T-helper 17 cell (primary cell): ENCODE data around the gene PRX. TPM values are rescaled to one million over a fixed set of nuclear protein-coding genes. Genes with fewer than 3 reads are reported as not detected.
A peak's percentile ranks its signal among the peaks of the same experiment; 100 is the strongest.

ENCODE experiments used
- ATAC-seq: fragments of 150-1000 bp; cut with Tn5 transposase; 2 replicates; pipeline ENCODE4 v1.10.0; 2021; ENCODE audit warnings: mild to moderate bottlenecking, moderate library complexity
- DNase-seq, 3 donors: peaks; one replicate each; pipeline versions ENCODE4 v3.0.0 to v3.0.0-alpha.2; 2020 to 2021
- H3K9me3 ChIP-seq: one replicate; pipeline ENCODE4 v1.7.0; 2013; ENCODE audit warnings: low read length, mild to moderate bottlenecking; ENCODE audit not compliant: control insufficient read depth, poor library complexity, severe bottlenecking
- H3K27ac Mint-ChIP-seq: one replicate; pipeline ENCODE4 v1.8.0; 2022; ENCODE audit warnings: mild to moderate bottlenecking, moderate library complexity, mixed read lengths
- H3K27me3 Mint-ChIP-seq: one replicate; pipeline ENCODE4 v1.8.0; 2022; ENCODE audit warnings: mixed read lengths
- H3K36me3 Mint-ChIP-seq: one replicate; pipeline ENCODE4 v1.8.0; 2022; ENCODE audit warnings: low read depth, mixed read lengths
- H3K4me1 Mint-ChIP-seq: one replicate; pipeline ENCODE4 v1.8.0; 2022; ENCODE audit warnings: mild to moderate bottlenecking, mixed read lengths
- H3K4me3 Mint-ChIP-seq: one replicate; pipeline ENCODE4 v1.8.0; 2022; ENCODE audit warnings: mild to moderate bottlenecking, moderate library complexity, mixed read lengths
- total RNA-seq, 4 donors: library from RNA in 2 of 4; stranded (reverse) in 2 of 4; gene quantifications; one replicate each; pipeline ENCODE4 v1.2.3 and lab custom pipeline; 2022 to 2026

Gene PRX
- total RNA-seq, 2 donors from 2014 or later = 1.5 to 1.7 TPM

GRCh38 chr19:40398417-40399131 lies 14.6 kb downstream of the PRX start:
- DNase-seq (peak; percentile 30 to 57 (median 46)), ATAC-seq (peak; percentile 75)
- Mint-ChIP-seq H3K27me3 (peaks cover 4% of the 10 kb centered on the region), H3K27ac (no peak overlapping the region), H3K4me1 (peaks cover 19% of the 10 kb centered on the region), H3K4me3 (no peak overlapping the region), H3K36me3 (peaks cover 4% of the 10 kb centered on the region)
- no peaks in the 10 kb centered on the region for H3K9me3 ChIP-seq

- no peak for DNase-seq
- no peak overlapping the region for H3K27ac Mint-ChIP-seq
- peaks cover 14% of the 10 kb centered on the region for H3K4me1 Mint-ChIP-seq
- no peaks in the 10 kb centered on the region for H3K9me3 ChIP-seq
- no peak overlapping the region for H3K4me3 Mint-ChIP-seq
- peaks cover 4% of the 10 kb centered on the region for H3K27me3 Mint-ChIP-seq
- ATAC-seq = no peak
- peaks cover 4% of the 10 kb centered on the region for H3K36me3 Mint-ChIP-seq
These were observed 15.6 kb downstream of the PRX start for GRCh38 chr19:40397568-40397906.

GRCh38 chr19:40396886-40397567 lies 16.2 kb downstream of the PRX start:
- no peaks in the 10 kb centered on the region for H3K9me3 ChIP-seq
- ATAC-seq = no peak
- H3K4me1 Mint-ChIP-seq = peaks cover 14% of the 10 kb centered on the region
- no peak for DNase-seq
- peaks cover 4% of the 10 kb centered on the region for H3K36me3 Mint-ChIP-seq
- no peak overlapping the region for H3K27ac Mint-ChIP-seq
- H3K4me3 Mint-ChIP-seq = no peak overlapping the region
- H3K27me3 Mint-ChIP-seq = peaks cover 4% of the 10 kb centered on the region

- Mint-ChIP-seq H3K4me1 (peaks cover 14% of the 10 kb centered on the region), H3K27me3 (peaks cover 4% of the 10 kb centered on the region), H3K4me3 (no peak overlapping the region), H3K27ac (no peak overlapping the region), H3K36me3 (peaks cover 4% of the 10 kb centered on the region)
- DNase-seq = no peak
- no peaks in the 10 kb centered on the region for H3K9me3 ChIP-seq
- ATAC-seq = no peak
These were observed 17.2 kb downstream of the PRX start for GRCh38 chr19:40395956-40396355.

GRCh38 chr19:40394816-40395210 lies 18.4 kb downstream of the PRX start:
- DNase-seq = no peak
- no peaks in the 10 kb centered on the region for H3K9me3 ChIP-seq
- H3K27me3 Mint-ChIP-seq = no peaks in the 10 kb centered on the region
- no peak overlapping the region for H3K27ac Mint-ChIP-seq
- no peak overlapping the region for H3K4me3 Mint-ChIP-seq
- peaks cover 10% of the 10 kb centered on the region for H3K4me1 Mint-ChIP-seq
- H3K36me3 Mint-ChIP-seq = no peaks in the 10 kb centered on the region
- ATAC-seq = no peak

GRCh38 chr19:40393894-40394815 lies 19.0 kb downstream of the PRX start:
- ATAC-seq (no peak), DNase-seq (no peak)
- H3K27me3 Mint-ChIP-seq = no peaks in the 10 kb centered on the region
- H3K4me1 Mint-ChIP-seq = peaks cover 3% of the 10 kb centered on the region
- no peak overlapping the region for H3K27ac Mint-ChIP-seq
- no peak overlapping the region for H3K4me3 Mint-ChIP-seq
- H3K36me3 Mint-ChIP-seq = no peaks in the 10 kb centered on the region
- no peaks in the 10 kb centered on the region for H3K9me3 ChIP-seq

GRCh38 chr19:40392894-40393517 lies 20.2 kb downstream of the PRX start:
- ATAC-seq = no peak
- Mint-ChIP-seq H3K27ac (peak overlapping the region; percentile 16), H3K4me3 (no peak overlapping the region)

GRCh38 chr19:40392123-40392522 lies 21.1 kb downstream of the PRX start:
- ATAC-seq = no peak
- Mint-ChIP-seq H3K4me1 (no peaks in the 10 kb centered on the region), H3K4me3 (no peak overlapping the region), H3K36me3 (no peaks in the 10 kb centered on the region), H3K27me3 (no peaks in the 10 kb centered on the region), H3K27ac (no peak overlapping the region)
- no peak for DNase-seq
- no peaks in the 10 kb centered on the region for H3K9me3 ChIP-seq

More at GRCh38 chr19:40392894-40393517, 20.2 kb downstream of the PRX start:
- Mint-ChIP-seq H3K36me3 (no peaks in the 10 kb centered on the region), H3K4me1 (no peaks in the 10 kb centered on the region), H3K27me3 (no peaks in the 10 kb centered on the region)
- no peak for DNase-seq
- no peaks in the 10 kb centered on the region for H3K9me3 ChIP-seq

- H3K4me3 Mint-ChIP-seq = no peak within 1 kb of the TSS
- H3K4me1 Mint-ChIP-seq = peaks cover 1% of the 10 kb centered on the region
- no peak for ATAC-seq
These were observed 23.0 kb downstream of the PRX start, which contains the start of gene HIPK4 for GRCh38 chr19:40390084-40390742. Gene HIPK4, minus strand, starts transcription at chr19:40390181. Its CDS starts 279 bp downstream, at chr19:40389902.

GRCh38 chr19:40389404-40390083 lies 23.6 kb downstream of the PRX start:
- Mint-ChIP-seq H3K4me1 (peaks cover 4% of the 10 kb centered on the region), H3K36me3 (no peaks in the 10 kb centered on the region), H3K27me3 (peaks cover 6% of the 10 kb centered on the region), H3K4me3 (no peak overlapping the region), H3K27ac (no peak overlapping the region)
- ATAC-seq (no peak), DNase-seq (no peak)
- no peaks in the 10 kb centered on the region for H3K9me3 ChIP-seq

More at GRCh38 chr19:40390084-40390742, 23.0 kb downstream of the PRX start, which contains the start of gene HIPK4:
- no peak within 1 kb of the TSS for H3K27ac Mint-ChIP-seq
- H3K9me3 ChIP-seq = no peaks in the 10 kb centered on the region
- H3K27me3 Mint-ChIP-seq = peaks cover 1% of the 10 kb centered on the region
- no peaks in the 10 kb centered on the region for H3K36me3 Mint-ChIP-seq
- no peak for DNase-seq

GRCh38 chr19:40388481-40388880 lies 24.7 kb downstream of the PRX start:
- H3K9me3 ChIP-seq = no peaks in the 10 kb centered on the region
- ATAC-seq (no peak), DNase-seq (no peak)
- Mint-ChIP-seq H3K27me3 (peaks cover 6% of the 10 kb centered on the region), H3K27ac (no peak overlapping the region), H3K36me3 (no peaks in the 10 kb centered on the region), H3K4me3 (no peak overlapping the region), H3K4me1 (peaks cover 4% of the 10 kb centered on the region)

- H3K4me1 Mint-ChIP-seq = peaks cover 4% of the 10 kb centered on the region
- H3K9me3 ChIP-seq = no peaks in the 10 kb centered on the region
- peaks cover 6% of the 10 kb centered on the region for H3K27me3 Mint-ChIP-seq
- H3K4me3 Mint-ChIP-seq = no peak overlapping the region
- no peak overlapping the region for H3K27ac Mint-ChIP-seq
- H3K36me3 Mint-ChIP-seq = no peaks in the 10 kb centered on the region
- DNase-seq (no peak), ATAC-seq (no peak)
These were observed 26.0 kb downstream of the PRX start for GRCh38 chr19:40387155-40387554.
